GM12874 (cell line): ENCODE data around the gene OR10R2.
A peak's percentile ranks its signal among the peaks of the same experiment; 100 is the strongest.

ENCODE experiments used
- TF ChIP-seq, protein P1 (sequence below): IDR thresholded peaks from 2 replicates; pipeline ENCODE4 v1.5.1; 2011; ENCODE audit warnings: low read depth, mild to moderate bottlenecking, control low read depth, low read length, moderate library complexity; ENCODE audit not compliant: insufficient read depth

OR10R2 gene

DNA sequence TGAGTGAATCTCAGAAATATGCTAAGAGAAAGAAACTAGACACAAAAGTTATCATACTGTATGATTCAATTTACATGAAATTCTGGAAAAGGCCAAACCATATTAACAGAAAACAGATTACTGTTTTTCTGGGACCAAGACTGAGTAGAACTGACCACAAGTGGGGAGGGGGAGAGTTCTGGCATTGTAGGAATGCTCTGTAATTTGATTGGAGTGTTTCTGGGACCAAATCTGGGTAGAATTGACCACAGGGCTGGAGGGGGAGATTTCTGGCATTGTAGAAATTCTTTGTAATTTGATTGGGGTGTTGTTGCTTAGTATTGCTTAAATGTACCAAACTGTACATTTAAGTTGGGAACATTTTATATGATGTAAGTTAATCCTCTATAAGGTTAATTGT, 13.8 kb upstream of the OR10R2 start:
- TF ChIP-seq, protein P1, sequence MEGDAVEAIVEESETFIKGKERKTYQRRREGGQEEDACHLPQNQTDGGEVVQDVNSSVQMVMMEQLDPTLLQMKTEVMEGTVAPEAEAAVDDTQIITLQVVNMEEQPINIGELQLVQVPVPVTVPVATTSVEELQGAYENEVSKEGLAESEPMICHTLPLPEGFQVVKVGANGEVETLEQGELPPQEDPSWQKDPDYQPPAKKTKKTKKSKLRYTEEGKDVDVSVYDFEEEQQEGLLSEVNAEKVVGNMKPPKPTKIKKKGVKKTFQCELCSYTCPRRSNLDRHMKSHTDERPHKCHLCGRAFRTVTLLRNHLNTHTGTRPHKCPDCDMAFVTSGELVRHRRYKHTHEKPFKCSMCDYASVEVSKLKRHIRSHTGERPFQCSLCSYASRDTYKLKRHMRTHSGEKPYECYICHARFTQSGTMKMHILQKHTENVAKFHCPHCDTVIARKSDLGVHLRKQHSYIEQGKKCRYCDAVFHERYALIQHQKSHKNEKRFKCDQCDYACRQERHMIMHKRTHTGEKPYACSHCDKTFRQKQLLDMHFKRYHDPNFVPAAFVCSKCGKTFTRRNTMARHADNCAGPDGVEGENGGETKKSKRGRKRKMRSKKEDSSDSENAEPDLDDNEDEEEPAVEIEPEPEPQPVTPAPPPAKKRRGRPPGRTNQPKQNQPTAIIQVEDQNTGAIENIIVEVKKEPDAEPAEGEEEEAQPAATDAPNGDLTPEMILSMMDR, result no peak

DNA sequence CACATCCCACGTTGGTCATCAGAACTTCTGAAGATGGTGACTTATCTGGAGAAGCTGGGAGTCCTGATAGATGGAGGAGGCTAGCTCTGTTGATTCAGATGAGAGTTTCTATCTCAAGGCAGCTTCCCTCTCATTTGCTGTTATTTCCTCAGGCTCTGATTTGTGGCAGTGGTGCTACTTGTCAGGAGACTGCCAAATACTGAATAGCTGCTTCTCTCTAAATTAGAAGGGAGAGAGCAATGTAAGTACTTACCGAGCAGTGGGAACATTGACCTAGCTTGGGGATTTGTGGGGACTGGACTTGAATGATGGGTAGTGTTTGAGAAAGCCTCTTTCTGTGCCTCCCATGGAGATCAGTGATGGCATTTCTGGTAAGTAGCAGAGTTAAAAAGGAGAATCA, 10.5 kb upstream of the OR10R2 start, which contains the start of gene OR10K1:
OR10K1 (plus strand) TSS at position 301 of the 400 bp plus-strand sequence. CDS start 3,728 bp downstream, outside the sequence.
- TF ChIP-seq, protein P1, result no peak

DNA sequence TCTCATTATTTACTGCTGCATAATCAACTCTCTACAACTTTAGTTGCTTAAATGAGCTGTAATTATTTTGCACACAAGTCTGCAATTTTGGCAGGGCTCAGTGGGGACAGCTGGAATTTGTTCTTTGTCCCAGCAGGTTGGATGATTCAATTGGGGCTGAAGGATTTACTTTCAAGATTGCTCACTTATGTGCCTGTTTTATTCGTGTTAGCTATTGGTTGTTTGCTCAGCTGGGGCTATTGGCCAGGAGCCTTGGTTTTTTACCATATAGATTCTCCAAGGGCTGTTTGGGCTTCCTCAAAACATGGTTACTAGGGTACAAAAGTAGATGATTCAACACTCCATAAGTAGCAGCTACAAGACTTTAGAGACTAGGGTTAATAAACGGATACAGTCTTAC, 13.4 kb downstream of the OR10R2 start:
- TF ChIP-seq, protein P1, result no peak

DNA sequence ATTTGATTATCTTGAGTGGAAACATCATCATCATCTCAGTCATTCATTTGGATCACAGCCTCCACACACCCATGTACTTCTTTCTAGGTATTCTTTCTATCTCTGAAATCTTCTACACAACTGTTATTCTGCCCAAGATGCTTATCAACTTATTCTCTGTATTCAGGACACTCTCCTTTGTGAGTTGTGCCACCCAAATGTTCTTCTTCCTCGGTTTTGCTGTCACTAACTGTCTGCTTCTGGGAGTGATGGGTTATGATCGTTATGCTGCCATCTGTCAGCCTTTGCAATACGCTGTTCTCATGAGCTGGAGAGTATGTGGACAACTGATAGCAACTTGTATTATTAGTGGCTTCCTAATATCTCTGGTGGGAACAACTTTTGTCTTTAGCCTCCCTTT, 19.3 kb downstream of the OR10R2 start:
- TF ChIP-seq, protein P1, result no peak

DNA sequence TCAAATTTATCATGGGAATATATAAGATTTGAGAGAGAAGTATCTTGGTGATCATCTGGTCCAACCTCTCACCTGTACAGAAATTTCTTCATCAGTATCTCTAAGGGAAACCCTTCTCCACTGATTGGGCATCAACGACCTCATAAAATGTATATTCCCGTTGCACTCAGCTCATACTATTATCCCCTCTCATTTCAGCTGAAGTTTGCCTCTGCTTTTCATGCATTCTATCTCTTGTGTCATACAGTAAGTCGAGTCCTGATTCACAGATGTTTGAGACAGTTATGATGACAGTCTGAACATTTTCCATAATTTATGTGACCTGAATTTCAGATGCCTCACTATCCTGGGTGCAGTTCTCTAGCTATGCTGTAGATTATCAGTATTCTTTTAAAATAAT, 21.0 kb downstream of the OR10R2 start:
- TF ChIP-seq, protein P1, result no peak

DNA sequence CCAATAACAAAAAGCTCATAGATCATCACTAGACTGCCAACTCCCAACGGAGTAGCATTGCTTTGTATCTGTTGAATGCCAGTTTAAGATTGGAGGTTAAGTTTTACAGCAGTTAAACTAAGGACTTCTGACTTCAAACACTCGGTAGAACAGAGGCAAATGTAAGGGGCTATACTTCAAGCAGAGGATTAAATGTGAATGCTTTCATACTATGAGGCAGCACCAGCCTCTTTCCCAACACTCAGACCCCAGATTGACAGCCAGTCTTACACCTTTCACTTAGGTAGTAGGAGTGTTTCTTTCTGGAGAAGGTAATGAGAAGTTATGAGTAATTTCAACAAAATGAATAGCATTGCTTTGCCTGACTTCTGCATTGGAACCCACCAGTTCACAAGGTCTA, 22.8 kb downstream of the OR10R2 start:
- TF ChIP-seq, protein P1, result no peak

DNA sequence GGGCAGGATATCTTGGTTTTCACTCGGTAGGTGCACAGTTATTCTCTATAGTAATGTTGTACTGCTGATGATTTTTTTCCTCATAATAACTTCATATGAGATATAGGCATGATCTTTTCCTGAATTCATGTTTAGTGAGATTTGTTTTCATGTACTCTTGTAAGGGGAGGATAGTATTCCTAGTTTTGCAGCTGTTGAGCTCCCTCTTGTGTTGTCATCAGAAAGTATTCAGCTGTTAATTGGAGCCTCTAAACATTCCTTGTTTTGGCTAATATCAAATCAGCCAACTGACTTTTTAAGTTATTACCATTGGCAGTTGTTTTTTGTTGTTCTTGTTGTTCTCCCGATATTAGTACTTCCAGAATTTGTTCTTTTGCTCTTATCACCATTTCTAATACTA, 24.4 kb downstream of the OR10R2 start:
- TF ChIP-seq, protein P1, result peak; percentile 25; the same call in 1 of the 2 replicates
